T-helper 1 cell (primary cell): ENCODE measurements around the gene THADA.

ENCODE experiments used
- DNase-seq, 5 donors: peaks; one replicate each; pipeline ENCODE4 v3.0.0-alpha.2; 2012 to 2020

THADA gene

DNA sequence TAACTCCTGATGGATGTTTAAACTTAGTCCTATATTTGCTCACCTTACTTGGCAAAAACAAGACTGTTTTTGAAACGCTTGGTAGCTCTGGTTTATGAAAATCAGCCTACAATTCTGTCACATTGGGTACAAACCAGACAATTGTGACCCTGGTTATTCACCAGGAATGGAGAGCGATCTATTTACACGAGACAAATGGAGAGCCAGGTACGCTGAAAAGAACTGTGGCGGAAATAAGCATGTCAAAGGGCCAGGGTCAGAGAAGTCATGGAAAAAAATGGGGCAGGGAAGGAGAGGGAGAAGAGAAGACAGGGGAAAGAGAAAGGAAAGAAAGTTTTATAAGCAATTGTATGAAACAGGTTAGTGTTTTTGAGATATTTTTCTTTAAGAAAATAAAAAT lies 250.0 kb downstream of the THADA start:
- DNase-seq: no peak

GRCh38 chr2:43345391-43345813 lies 250.4 kb downstream of the THADA start:
- no peak for DNase-seq

- DNase-seq: no peak
Measured at GRCh38 chr2:43344868-43345373, 250.9 kb downstream of the THADA start.

GRCh38 chr2:43343573-43344304 lies 252.1 kb downstream of the THADA start:
- no peak for DNase-seq

DNA sequence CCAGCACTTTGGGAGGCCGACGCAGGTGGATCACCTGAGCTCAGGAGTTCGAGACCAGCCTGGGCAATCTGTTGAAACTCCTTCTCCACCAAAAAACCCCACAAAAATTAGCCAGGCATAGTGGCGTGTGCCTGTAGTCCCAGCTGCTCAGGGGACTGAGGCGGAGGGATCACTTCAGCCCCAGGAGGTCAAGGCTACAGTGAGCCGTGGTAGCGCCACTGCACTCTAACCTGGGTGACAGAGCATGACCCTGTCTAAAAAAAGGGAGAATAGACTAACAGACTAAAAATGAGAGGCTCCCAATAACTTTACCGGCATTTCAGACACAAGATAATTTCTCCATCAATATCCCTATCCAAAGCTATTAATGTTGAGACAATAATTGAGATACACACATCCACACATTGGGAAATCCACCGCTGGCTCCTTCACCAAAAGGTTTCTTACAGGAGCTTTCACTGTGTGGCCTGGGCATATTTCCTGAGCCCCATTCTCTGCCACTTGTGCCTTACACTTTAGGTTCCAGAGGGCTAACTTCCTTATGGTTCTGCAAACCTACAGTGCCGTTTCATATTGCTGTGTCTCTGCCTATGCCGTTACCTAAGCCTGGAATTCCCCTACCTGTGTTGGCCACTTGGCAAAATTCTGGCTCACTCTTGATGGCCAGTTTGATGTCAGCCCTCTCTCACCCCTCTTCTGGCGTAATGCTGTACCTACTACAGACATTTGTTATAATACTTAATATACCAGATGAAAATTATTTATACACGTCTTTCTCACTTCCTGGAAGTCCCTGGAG lies 253.7 kb downstream of the THADA start:
- no peak for DNase-seq

GRCh38 chr2:43340945-43341356 lies 254.9 kb downstream of the THADA start:
- no peak for DNase-seq

DNA sequence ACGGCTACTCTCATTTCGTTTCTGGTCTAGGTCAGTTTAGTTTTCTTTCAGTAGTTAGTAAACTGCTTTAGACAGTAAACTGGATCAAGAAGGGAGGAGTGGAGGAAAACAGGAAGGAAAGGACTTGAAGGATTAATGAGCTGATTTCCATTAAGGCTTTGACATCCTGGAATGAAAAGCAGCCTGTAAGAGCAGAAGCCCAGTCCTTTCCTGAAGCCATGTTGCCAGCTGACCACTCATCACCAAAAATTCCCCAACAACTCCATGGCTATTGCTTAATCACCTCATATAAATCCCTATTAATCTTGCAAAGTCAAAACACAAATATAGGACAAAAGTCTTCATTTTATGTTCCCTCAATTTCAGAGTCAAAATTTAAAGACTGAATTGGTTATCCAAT lies 255.8 kb downstream of the THADA start:
- no peak for DNase-seq

DNA sequence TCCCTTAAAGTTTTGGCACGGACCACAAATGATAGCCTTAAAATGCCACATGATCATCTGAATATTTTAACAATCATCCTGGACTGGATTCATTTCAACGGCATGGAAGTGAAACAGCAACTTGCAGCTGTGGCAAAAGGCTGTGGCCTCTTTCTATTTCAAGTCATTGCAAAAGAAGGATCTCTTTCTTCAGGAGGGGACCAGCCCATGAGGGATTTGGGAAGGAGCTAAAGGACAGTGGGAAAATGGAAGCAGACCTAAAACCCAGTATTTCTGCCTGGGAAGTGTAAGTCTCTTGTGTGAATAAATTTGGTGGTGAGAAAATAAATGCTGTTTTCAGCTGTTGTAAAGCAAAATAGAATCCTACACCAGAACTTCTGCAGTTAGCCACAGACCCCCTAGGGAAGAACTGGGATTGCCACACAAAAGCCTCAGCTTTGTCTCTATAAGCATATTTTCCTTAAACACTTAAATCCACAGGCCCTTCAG lies 262.1 kb downstream of the THADA start:
- no peak for DNase-seq

DNA sequence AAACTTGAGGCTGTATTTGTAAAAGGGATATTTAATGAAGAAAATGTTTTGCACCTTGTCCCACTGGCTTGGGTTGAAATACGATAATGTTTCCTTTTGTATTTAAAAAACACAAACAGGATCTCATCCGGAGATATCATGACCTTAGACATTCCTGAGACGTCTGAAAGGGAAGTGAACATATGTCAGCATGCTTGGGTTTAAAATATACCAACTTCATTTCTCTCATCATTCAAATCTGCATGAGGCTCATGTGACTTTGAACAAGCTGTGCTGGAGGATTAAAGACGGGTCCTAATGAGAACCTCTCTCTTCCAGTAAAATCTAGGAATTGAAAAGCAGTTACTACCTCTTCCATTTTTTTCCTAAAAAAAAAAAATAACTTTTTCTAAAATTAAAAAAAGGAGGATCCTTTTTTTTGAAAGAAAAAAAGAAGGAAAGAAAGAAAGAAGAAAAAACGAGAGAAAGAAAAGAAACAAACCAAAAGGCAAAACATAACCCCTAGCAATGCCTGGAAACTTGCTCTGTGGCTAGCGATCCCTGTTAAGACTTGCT lies 262.7 kb downstream of the THADA start:
- no peak for DNase-seq

DNA sequence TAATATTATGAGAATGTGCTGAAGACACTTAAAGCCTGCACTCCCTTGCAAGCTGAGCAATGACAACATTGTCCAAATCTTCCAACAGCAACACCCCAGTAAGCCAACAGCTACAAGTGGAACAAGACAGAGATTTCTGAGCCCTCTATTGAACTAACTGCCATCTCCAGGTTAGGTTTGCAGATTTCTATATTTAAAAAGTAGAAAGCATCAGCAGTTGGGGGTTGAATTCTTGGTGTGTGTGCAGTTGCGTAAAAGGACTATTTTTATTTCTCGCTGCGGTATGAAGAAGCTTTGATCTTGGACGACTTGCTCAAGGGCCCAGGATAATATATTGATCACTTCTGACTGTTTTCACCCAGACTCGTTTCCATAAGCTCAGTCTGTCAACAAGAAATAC lies 263.2 kb downstream of the THADA start:
- no peak for DNase-seq

GRCh38 chr2:43331422-43331821 lies 264.4 kb downstream of the THADA start:
- DNase-seq: no peak

GRCh38 chr2:43329637-43330036 lies 266.2 kb downstream of the THADA start:
- DNase-seq: no peak

DNA sequence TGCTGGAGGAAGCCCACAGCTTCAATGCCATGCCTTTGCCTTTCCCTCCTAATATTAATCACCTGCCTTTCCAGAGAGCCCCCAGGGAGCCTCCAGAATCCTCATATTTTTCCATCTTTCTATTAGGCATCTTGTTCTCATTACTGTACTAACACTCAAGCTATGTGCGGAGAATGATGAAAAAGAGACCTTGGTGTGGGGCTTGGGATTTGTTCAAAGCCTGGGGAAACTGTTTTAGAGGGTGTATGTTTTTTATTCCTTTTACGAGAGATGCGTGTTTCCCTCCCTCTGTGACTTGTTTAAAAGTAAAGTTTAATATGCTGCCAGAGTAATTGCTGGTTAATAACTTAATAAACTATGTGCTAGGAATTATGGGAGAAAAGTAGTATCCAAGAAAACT lies 267.0 kb downstream of the THADA start:
- no peak for DNase-seq

DNA sequence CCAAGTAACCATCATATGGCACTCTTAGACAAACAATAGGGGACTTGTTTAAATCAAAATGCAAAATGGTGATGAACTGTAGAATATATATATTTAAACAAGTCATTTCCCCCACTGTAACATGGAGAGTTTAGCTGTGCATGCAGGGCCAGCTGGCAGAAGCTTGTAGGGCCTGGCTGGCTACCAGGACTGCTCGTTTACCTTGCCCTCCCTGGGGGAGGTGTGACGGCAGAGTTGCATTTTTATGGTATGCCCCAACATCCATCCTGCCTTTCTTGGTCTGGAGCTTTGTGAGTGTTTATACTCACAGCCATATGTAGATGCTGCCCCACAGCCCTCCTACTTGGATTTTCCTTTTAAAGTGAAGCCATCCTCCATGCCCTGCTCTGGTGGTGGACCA lies 267.7 kb downstream of the THADA start:
- no peak for DNase-seq

DNA sequence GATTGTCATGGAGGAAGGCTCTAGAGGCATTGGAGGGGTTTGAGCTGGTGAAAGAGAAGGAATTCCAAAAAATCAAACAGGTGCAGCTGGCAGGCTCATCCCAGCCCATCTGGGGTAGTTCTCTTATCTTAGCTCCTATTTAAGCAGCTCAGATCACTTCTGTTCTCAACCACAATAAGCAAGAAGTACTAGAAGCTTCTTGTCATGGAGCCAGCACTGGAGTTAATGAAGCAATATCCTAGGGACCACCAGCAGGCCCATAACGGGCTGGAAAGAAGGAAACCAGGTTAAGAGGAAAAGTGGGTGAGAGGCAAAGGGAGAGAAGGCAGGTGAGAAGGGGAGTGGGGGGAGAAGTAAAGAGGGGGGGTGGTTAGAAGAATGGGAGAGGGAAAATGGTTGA lies 268.7 kb downstream of the THADA start:
- DNase-seq: no peak

- DNase-seq: no peak
Measured at GRCh38 chr2:43326101-43326825, 269.6 kb downstream of the THADA start.

DNA sequence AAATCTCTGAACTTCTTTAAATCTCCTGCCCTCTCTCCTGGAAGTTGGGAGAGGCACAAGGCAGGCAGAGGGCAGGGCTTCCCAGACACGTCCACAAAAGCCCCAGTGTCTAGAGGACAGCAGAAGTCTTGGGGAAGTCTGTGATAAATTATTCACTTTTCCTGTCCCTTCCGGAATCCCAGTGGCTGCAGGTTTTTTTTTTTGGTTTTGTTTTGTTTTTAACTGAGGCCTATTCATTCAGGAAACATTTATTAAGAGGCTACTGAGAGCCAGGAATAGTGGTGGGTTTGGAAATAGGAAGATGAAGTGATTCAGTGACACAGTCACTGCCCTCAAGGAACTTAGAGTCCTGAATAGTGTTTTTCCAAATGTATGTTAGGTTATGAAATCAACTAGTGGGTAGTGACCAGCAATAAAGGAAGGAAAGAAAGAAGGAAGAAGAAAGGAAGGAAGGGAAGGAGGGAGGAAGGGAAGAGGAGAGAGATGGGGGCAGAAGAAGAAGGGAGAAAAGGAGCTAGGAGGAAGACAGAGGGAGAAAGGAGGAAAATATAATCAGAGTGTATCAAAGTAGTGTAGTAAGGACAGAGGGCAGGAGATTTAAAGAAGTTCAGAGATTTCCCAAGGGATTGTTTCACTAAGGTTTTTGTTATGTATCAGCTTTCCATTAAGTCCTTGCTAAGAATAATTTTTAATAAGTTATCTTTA lies 270.6 kb downstream of the THADA start:
- DNase-seq: no peak

GRCh38 chr2:43324259-43325106 lies 271.4 kb downstream of the THADA start:
- DNase-seq: no peak

GRCh38 chr2:43323857-43324256 lies 272.0 kb downstream of the THADA start:
- DNase-seq: no peak

DNA sequence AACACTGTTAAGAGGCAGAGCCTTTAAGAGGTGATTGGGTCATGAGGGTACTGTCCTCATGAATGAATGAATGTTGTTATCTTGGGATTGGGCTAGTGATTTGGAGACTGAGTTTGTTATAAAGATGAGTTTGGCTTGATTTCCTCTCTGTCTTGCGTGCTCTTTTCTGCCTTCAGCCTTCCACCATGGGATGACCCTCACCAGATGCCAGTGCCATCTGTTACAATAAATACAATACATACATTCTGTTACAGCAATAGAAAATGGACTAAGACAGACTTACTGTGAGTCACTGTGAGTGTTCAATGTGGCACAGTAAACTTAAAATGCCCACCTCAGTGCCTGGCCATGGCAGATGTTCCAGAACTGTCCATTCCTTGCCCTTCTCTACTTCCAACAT lies 274.4 kb downstream of the THADA start:
- no peak for DNase-seq

- DNase-seq: no peak
Measured at GRCh38 chr2:43319541-43319940, 276.3 kb downstream of the THADA start.
